HFF-Myc (cell line): ENCODE data around the gene EGR2.

Experiments
- DNase-seq: peaks from one replicate; pipeline ENCODE4 v3.0.0-alpha.2; 2011; ENCODE audit warnings: low read depth; ENCODE audit errors: extremely low read depth
- H3K4me3 ChIP-seq: replicated peaks from 2 replicates; pipeline ENCODE4 v1.5.1; 2011; ENCODE audit warnings: low read depth, mild to moderate bottlenecking, control low read depth, low read length
- TF ChIP-seq, protein P1 (sequence below): IDR thresholded peaks from 2 replicates; pipeline ENCODE4 v1.5.1; 2012; ENCODE audit warnings: mild to moderate bottlenecking, low read depth, low read length, control low read depth; ENCODE audit errors: missing control alignments

EGR2 gene

DNA sequence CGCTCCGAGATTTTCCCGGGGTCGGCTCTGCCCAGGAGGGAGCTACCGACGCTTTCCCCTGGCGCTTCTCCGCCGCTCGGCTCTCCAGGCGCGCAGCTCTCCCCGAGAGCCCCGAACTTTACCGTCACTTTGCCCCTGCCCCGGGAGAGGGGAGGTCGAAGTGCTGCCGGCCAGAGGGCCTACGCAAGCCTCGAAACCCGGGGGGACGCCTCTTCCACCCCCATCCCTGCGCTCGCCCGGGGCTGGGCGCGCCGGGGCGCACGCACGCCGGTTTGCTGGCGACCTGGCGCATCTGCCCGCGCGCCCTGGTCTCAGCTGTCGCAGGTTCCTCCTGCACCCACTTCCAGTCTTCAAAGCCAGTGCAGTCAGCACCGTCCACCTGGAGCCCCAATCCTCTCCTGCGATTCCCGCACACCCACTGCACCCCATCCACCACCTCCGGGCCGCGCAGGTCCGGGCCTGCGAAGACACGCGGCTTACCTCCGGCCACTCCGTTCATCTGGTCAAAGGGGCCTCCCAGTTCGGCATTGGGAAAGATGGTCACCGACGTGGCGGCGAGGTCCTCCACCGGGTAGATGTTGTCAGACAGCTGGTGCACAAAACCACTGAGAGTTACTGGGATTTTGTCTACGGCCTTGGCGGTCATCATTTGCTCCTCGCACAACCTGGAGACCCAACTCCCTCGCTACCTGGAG lies 638 bp downstream of the EGR2 start:
- no peak for DNase-seq
- TF ChIP-seq, protein P1, sequence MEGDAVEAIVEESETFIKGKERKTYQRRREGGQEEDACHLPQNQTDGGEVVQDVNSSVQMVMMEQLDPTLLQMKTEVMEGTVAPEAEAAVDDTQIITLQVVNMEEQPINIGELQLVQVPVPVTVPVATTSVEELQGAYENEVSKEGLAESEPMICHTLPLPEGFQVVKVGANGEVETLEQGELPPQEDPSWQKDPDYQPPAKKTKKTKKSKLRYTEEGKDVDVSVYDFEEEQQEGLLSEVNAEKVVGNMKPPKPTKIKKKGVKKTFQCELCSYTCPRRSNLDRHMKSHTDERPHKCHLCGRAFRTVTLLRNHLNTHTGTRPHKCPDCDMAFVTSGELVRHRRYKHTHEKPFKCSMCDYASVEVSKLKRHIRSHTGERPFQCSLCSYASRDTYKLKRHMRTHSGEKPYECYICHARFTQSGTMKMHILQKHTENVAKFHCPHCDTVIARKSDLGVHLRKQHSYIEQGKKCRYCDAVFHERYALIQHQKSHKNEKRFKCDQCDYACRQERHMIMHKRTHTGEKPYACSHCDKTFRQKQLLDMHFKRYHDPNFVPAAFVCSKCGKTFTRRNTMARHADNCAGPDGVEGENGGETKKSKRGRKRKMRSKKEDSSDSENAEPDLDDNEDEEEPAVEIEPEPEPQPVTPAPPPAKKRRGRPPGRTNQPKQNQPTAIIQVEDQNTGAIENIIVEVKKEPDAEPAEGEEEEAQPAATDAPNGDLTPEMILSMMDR: no peak
- peak overlapping the region; percentile 49 for H3K4me3 ChIP-seq

DNA sequence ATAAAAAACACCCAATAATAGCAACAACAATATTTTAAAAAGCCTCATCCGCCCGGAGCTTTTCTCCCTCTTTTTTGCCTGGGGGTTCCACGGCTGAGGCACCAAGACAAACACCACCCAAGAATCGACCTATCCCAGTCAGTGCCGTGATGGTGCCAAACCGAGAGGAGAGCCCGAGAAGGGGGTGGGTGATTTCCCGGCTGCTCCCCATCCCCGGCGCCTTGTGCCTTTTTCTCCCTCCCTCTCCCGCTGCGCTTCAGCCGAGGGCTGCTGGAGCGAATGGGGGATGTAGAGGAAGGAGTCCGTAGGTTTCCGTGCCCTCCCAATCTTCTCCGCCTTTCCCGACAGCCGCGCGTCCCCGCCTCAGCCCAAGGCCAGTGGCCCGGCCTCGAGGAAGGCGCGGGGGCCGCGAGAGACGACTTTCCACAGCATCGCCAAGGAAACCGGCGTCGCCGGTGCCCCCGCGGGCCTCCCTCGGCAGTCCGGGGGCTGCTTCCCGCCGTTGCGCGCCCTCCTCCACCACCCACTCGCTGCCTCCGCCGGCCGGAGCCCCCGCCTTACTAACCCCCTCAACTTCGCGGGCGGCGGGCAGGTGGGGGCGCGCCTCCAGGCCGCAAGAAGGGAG lies 1.3 kb downstream of the EGR2 start:
- peak overlapping the region; percentile 49 for H3K4me3 ChIP-seq
- DNase-seq: no peak
- TF ChIP-seq, protein P1: no peak

DNA sequence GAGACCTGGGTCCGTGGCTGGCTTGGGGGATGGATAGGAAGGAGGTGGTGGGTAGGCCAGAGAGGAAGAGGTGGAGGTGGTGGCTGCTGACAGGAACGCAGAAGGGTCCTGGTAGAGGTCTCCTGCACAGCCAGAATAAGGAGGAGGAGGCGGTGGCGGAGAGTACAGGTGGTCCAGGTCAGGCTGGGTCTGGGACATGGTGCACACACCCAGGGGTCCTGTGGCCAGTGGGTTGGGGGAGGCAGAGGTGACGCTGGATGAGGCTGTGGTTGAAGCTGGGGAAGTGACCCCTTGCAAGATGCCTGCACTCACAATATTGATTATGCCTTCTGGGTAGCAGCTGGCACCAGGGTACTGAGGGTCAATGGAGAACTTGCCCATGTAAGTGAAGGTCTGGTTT lies 2.2 kb downstream of the EGR2 start:
- TF ChIP-seq, protein P1: no peak
- no peak overlapping the region for H3K4me3 ChIP-seq
- no peak for DNase-seq

DNA sequence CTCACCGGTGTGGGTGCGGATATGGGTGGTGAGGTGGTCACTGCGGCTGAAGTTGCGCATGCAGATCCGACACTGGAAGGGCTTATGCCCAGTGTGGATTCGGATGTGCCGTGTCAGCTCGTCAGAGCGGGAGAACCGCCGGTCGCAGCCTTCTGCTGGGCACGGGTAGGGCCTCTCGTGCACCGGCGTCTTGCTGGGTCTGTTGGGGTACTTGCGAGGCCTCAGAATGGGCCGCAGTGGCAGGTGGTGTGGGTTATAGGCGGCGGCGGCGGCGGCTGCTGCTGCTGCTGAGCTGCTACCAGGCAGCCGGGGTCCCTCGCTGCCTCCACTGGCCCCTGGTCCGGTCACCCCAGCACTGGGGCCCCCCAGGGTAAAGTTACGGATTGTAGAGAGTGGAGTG lies 2.7 kb downstream of the EGR2 start:
- no peak overlapping the region for H3K4me3 ChIP-seq
- TF ChIP-seq, protein P1: no peak
- DNase-seq: no peak

DNA sequence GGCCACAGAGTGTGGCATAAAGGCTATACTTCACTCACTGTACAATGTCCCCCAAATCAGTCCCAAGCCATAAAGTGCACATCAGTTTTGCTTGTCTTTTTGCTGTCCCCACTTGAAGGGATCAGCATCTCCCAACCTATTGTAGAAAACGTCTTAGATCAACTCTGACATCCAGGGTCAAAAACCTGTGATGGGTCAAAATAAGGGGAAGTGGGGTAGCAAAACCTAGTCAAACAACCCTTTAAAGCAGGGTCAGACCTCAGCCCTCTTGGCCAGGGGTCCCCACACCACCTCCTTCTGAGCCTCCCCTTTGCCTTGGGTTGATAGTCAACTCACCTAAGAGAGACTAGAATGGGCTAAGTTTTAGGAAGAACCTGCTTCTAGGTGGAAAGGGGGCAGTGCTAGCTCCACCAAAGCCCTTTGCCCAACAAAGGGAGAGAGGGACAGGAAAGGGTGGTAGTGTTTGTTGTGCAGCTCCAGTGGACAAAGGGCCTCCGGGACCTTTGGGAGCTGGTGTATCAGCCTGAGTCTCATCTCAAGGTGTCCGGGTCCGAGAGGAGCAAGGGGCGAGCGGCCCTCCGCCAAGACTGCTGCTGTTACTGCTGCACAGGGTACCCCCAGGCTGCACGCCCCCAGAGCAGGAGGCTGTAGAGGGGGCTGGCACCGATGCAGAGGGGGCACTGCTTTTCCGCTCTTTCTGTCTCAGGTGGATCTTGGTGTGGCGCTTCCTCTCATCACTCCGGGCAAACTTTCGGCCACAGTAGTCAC lies 3.3 kb downstream of the EGR2 start:
- DNase-seq: no peak
- TF ChIP-seq, protein P1: no peak
- H3K4me3 ChIP-seq: no peak overlapping the region

DNA sequence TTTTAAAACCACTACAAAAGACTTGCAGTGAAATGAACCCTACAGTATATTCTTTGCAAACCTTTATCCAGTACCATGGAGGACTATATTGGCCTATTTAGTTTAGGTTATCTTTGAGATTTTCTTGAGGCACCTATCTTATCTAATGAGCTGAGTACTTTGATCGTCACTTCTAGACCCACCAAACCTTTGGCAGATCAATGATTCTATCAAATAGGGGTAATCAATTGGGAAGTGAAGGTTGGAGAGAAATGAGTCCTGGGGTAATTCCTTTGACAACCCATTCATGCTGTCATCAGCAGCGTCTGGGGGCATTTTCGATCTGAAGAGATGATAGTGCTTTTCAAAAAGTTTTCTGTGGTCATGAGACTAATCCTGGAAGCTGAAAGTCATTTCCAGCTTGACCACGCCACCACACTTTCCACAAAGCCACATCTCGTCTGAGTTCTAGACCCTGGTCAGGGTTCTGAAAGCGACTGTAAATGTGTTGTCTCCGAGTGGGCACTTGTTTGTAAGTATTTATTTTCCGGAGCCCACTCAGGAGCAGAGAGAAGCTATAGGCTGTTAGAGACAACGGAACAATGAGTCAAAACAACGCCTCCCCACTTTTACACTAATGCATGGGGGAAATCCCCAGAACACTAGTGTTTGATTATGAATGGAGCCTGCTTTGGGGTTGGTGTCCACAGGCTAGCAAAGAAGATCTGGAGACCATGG lies 4.8 kb downstream of the EGR2 start:
- H3K4me3 ChIP-seq: no peak overlapping the region
- TF ChIP-seq, protein P1: no peak
- no peak for DNase-seq
